ENCODE measurements around the gene MYBBP1A. TPM values are rescaled to one million over a fixed set of nuclear protein-coding genes. Genes with fewer than 3 reads are reported as not detected.

The MYBBP1A gene
- total and polyA plus RNA-seq, 2 of the 4 experiments (the other 2 are of a cell fraction), result 22.6 to 45.9 TPM

GRCh38 chr17:4488989-4489595 lies 66.1 kb downstream of the MYBBP1A start:
- Histone ChIP-seq H4K8ac (ENCODE audit: low read depth in 2 of 2, low read length in 2 of 2) (no peak overlapping the region), H4K91ac (ENCODE audit: insufficient read depth, low read depth, low read length) (no peak overlapping the region), H3K4me3 (ENCODE audit: insufficient read depth, low read depth, low read length) (no peak overlapping the region), H2BK5ac (ENCODE audit: low read depth, low read length, poor library complexity, severe bottlenecking) (no peak overlapping the region), H3K18ac (ENCODE audit: low read depth, low read length) (no peak overlapping the region), H4K20me1 (ENCODE audit: insufficient read depth, low read length) (no peaks in the 10 kb centered on the region), H3K27me3 (ENCODE audit: control insufficient read depth, insufficient read depth, low read length) (peaks cover 10% of the 10 kb centered on the region; the same call in 1 of the 2 replicates), H3K9me1 (ENCODE audit: insufficient read depth, low read length) (no peaks in the 10 kb centered on the region), H3K4me1 (ENCODE audit: control insufficient read depth, insufficient read depth, low read length) (no peaks in the 10 kb centered on the region), H2BK15ac (ENCODE audit: low read depth, low read length) (no peak overlapping the region), H3K4ac (ENCODE audit: low read depth, low read length) (no peak overlapping the region), H3K9ac (ENCODE audit: low read depth, low read length) (no peak overlapping the region), H3K79me1 (ENCODE audit: low read depth in 1 of 2, low read length in 2 of 2) (no peaks in the 10 kb centered on the region), H3K14ac (replicated peaks; ENCODE audit: low read depth, low read length) (no peak overlapping the region), H4K5ac (ENCODE audit: low read depth, low read length) (no peak overlapping the region), H3K27ac (ENCODE audit: insufficient read depth, low read length) (no peak overlapping the region), H2AK9ac (replicated peaks; ENCODE audit: low read depth, low read length, poor library complexity) (no peak overlapping the region), H3K56ac (ENCODE audit: extremely low read depth, insufficient read depth, low read length) (no peak overlapping the region), H2AFZ (replicated peaks; ENCODE audit: low read length, poor library complexity) (no peak overlapping the region), H3K36me3 (ENCODE audit: control insufficient read depth, insufficient read depth, low read length) (no peaks in the 10 kb centered on the region), H3K4me2 (ENCODE audit: low read depth, low read length) (no peak overlapping the region), H3K9me3 (ENCODE audit: control insufficient read depth, insufficient read depth, low read length) (no peaks in the 10 kb centered on the region), H2BK120ac (ENCODE audit: low read depth, low read length) (no peak overlapping the region), H2AK5ac (ENCODE audit: low read depth, low read length) (no peak overlapping the region), H3K23ac (ENCODE audit: low read depth, low read length) (no peak overlapping the region), H2BK20ac (ENCODE audit: low read depth, low read length) (no peak overlapping the region)
- in situ Hi-C loops (cut with MboI; ENCODE audit: low sequenced_read_pairs) (no loop called here), dilution Hi-C loops (cut with HindIII; ENCODE audit: low sequenced_read_pairs, unreplicated experiment) (no loop called here), intact Hi-C loops (cut with micrococcal nuclease) (no loop called here)
- CTCF ChIA-PET, result no interaction called here
- no TSS peak for BruUV-seq (replicated peaks)
- DNase-seq (no peak), ATAC-seq (ENCODE audit: low read depth) (no peak)
- POLR2A ChIA-PET (ENCODE audit: unreplicated experiment), result no interaction called here
- TF ChIP-seq, protein P1, sequence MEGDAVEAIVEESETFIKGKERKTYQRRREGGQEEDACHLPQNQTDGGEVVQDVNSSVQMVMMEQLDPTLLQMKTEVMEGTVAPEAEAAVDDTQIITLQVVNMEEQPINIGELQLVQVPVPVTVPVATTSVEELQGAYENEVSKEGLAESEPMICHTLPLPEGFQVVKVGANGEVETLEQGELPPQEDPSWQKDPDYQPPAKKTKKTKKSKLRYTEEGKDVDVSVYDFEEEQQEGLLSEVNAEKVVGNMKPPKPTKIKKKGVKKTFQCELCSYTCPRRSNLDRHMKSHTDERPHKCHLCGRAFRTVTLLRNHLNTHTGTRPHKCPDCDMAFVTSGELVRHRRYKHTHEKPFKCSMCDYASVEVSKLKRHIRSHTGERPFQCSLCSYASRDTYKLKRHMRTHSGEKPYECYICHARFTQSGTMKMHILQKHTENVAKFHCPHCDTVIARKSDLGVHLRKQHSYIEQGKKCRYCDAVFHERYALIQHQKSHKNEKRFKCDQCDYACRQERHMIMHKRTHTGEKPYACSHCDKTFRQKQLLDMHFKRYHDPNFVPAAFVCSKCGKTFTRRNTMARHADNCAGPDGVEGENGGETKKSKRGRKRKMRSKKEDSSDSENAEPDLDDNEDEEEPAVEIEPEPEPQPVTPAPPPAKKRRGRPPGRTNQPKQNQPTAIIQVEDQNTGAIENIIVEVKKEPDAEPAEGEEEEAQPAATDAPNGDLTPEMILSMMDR (conservative IDR thresholded peaks at IDR 0.05; ENCODE audit: low read depth, low read length), result no peak
- TF ChIP-seq NFE2L2 (IDR thresholded peaks at IDR 0.05; ENCODE audit: low read depth, low read length) (no peak), USF2 (IDR thresholded peaks at IDR 0.05; ENCODE audit: low read depth, low read length) (no peak), CEBPB (IDR thresholded peaks at IDR 0.05; ENCODE audit: low read depth, low read length) (no peak), MXI1 (IDR thresholded peaks at IDR 0.05; ENCODE audit: borderline replicate concordance, low read depth, low read length) (no peak), RCOR1 (IDR thresholded peaks at IDR 0.05; ENCODE audit: insufficient replicate concordance, low read length) (no peak), MAFK (IDR thresholded peaks at IDR 0.05; ENCODE audit: low read depth, low read length) (no peak), RFX5 (IDR thresholded peaks at IDR 0.05; ENCODE audit: low read depth, low read length) (no peak), FOS (IDR thresholded peaks at IDR 0.05; ENCODE audit: low read depth, low read length) (no peak)
- WGBS, 2 experiments (ENCODE audit: extremely low coverage in 2 of 2, insufficient read length in 1 of 2), result 79% methylated on average over 6 of the region's 15 CpGs; no CpG with 5 or more reads in 1 of the 2 experiments
